Activated CD4-positive, alpha-beta T cell treated with anti-CD3 and anti-CD28 coated beads, Interleukin-2, amount 10 ng/mL, durations not matched to agents 7 days and 5 days (primary cell): ENCODE data around the gene DLEC1. TPM values are rescaled to one million over a fixed set of nuclear protein-coding genes. Genes with fewer than 3 reads are reported as not detected.

Experiments
- CTCF ChIA-PET: fragments of 350-600 bp; sonication (Branson Sonifier 250); formaldehyde crosslinking; loops from one replicate; lab custom pipeline; 2021; ENCODE audit warnings: antibody characterized with exemption; lab: Charles Lee
- POLR2A ChIA-PET: fragments of 350-600 bp; sonication (Branson Sonifier 250); formaldehyde crosslinking; loops from one replicate; lab custom pipeline; 2021; ENCODE audit warnings: antibody characterized with exemption; lab: Charles Lee
- DNase-seq: peaks from one replicate; pipeline ENCODE4 v3.0.0-alpha.2; 2020
- H3K27ac Mint-ChIP-seq: one replicate; pipeline ENCODE4 v1.8.0; 2021; ENCODE audit warnings: mild to moderate bottlenecking, moderate library complexity, mixed read lengths
- H3K27me3 Mint-ChIP-seq: one replicate; pipeline ENCODE4 v1.8.0; 2021; ENCODE audit warnings: mixed read lengths
- H3K36me3 Mint-ChIP-seq: one replicate; pipeline ENCODE4 v1.8.0; 2021; ENCODE audit warnings: low read depth, mixed read lengths
- H3K4me1 Mint-ChIP-seq: one replicate; pipeline ENCODE4 v1.8.0; 2021; ENCODE audit warnings: mixed read lengths
- H3K4me3 Mint-ChIP-seq: one replicate; pipeline ENCODE4 v1.8.0; 2021; ENCODE audit warnings: mild to moderate bottlenecking, moderate library complexity, mixed read lengths
- H3K9me3 Mint-ChIP-seq: one replicate; pipeline ENCODE4 v1.8.0; 2021; ENCODE audit warnings: mixed read lengths
- total RNA-seq, 2 experiments: library from RNA; stranded (reverse); gene quantifications; one replicate each; pipeline ENCODE4 v1.2.3, GENCODE V29; 2021

DLEC1 gene
- total RNA-seq, 2 experiments from 2014 or later, result 1.4 to 2.3 TPM

DNA sequence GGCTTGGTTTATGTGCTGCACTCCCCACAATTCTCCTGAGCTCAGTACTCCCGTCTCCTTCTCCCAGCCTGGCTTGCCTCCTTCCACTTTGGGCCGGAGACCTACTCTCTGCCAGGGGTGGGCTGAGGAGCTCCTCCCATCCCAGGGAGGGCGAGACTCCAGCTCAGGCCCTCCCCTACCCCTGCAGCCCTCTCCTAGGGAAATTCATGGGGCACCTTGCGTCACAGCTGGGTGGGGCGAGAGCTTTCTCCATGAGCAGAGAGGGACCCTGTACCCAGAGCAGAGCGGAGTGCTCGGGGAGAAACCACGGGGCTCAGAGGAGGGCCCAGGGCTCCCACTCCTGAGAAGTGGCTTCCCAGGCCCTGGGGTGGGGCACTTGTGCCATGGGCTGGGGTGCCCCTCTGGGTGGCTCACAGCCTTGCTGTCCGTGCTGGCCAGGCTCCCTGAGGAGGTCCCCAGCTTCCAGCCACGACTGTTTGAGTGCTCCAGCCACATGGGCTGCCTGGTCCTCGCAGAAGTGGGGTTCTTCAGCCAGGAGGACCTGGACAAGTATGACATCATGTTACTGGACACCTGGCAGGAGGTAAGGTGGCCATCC is 35.1 kb upstream of the DLEC1 start:
- ChIA-PET CTCF (interaction anchor here (0.7 to 1.6 kb wide), 8 partner anchors 9 to 41 kb away, joined by 3 to 8 read pairs (median 4); no protein-coding TSS in a partner anchor), POLR2A (no interaction called here)
- H3K4me1 Mint-ChIP-seq, result peaks cover 22% of the 10 kb centered on the region
- H3K27me3 Mint-ChIP-seq, result no peaks in the 10 kb centered on the region
- no peak overlapping the region for H3K4me3 Mint-ChIP-seq
- no peaks in the 10 kb centered on the region for H3K9me3 Mint-ChIP-seq
- no peak for DNase-seq
- H3K36me3 Mint-ChIP-seq, result peaks cover 19% of the 10 kb centered on the region
- peak overlapping the region; percentile 71 for H3K27ac Mint-ChIP-seq

DNA sequence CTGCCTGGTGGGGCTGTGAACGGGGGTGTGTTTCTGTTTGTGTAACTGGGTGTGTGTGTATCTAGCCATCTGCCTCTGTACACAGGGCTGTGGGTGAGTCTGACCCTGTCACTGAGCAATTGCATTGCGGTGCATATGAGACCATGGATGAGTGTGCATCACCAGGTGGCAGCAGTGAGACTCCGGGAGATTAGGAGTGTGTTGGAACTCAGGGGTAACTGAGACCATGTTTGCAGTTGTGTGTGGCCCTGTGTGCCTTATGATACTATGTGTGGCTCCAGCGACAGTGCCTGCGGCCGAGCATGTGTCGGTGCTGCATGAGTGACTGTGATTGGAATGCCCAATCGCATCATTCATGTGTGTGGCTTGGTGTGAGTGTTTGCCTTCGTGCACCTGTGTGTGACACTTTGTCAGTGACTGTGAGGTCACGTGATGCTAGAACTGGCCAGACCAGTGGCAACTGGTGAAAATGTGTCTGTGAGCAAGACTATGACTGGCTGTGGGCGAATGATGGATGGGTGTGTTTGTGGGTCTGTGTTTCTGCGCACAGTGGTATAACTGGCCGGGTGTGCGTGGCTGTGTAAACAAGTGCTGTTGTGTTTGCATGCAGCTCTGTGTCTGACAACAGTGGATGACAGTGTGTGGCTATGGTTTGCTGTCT is 34.5 kb upstream of the DLEC1 start:
- Mint-ChIP-seq H3K9me3 (no peaks in the 10 kb centered on the region), H3K4me3 (no peak overlapping the region), H3K27ac (peak overlapping the region; percentile 7), H3K36me3 (peaks cover 14% of the 10 kb centered on the region), H3K4me1 (peaks cover 16% of the 10 kb centered on the region), H3K27me3 (no peaks in the 10 kb centered on the region)
- POLR2A ChIA-PET, result no interaction called here
- peak; percentile 70 for DNase-seq
- CTCF ChIA-PET, result interaction anchor here (0.7 to 1.6 kb wide), 8 partner anchors 8 to 40 kb away, joined by 3 to 8 read pairs (median 4); no protein-coding TSS in a partner anchor

DNA sequence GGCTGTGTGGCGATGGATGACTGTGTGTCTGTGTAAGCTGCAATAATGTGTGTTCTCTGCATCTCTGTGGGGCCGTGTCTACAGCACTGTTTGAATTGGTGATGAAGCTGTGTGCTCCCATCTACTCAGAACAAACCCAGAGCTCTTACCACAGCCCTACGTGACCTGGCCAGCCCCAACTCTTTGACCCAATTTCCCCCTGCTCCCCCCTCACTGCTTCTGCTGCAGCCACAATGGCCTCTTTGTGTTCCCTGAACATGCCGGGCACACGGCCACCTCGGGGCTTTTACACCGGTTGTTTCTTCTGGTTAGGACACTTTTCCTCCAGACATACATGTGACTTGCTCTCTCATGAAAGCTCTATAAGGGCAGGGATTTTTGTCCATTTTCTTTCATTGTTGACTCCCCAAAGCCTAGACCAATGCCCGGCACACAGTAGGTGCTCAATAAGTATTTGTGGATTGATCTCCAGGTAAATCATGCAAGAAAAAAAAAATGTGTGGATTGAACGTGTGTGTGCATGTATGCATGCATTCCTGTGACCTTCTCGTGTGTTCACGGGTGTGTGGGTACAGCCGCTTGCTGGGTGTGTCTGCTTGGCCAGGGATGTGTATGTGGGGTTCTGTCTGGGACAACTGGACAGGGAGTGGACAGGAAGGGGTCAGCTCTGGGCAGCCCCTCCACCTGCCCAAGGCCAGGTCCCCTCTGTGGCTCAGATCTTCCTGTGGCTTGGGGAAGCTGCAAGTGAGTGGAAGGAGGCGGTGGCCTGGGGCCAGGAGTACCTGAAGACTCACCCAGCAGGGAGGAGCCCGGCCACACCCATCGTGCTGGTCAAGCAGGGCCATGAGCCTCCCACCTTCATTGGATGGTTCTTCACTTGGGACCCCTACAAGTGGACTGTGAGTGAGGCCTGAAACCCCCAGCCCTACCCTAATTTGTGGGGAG is 33.7 kb upstream of the DLEC1 start:
- no peak overlapping the region for H3K4me3 Mint-ChIP-seq
- H3K27ac Mint-ChIP-seq, result no peak overlapping the region
- ChIA-PET CTCF (interaction anchor here (0.6 to 1.0 kb wide), 4 partner anchors 8 to 487 kb away, joined by 3 to 5 read pairs (median 3); no protein-coding TSS in a partner anchor), POLR2A (interaction anchor here (0.7 kb wide), 1 partner anchor 223 kb away, joined by 3 read pairs; no protein-coding TSS in a partner anchor)
- H3K4me1 Mint-ChIP-seq, result peaks cover 14% of the 10 kb centered on the region
- H3K27me3 Mint-ChIP-seq, result no peaks in the 10 kb centered on the region
- peaks cover 10% of the 10 kb centered on the region for H3K36me3 Mint-ChIP-seq
- no peak for DNase-seq
- no peaks in the 10 kb centered on the region for H3K9me3 Mint-ChIP-seq

DNA sequence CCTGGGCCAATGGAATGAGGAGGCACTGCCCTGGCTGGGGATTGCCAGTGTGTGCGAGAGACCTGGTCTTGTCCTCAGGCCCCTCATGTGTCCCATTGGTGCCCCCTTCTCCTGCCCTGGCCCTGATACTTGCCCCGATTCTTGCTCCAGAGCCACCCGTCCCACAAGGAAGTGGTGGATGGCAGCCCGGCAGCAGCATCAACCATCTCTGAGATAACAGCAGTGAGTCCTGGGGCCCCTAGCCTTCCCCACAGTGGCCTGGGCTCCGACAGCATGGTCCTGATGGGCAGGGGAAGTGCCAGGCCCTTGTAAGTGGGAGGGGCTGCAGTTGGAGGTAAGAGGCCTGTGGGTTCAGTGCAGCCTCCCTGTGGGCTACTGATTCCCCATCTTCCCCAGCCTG is 33.0 kb upstream of the DLEC1 start:
- POLR2A ChIA-PET, result no interaction called here
- Mint-ChIP-seq H3K27ac (no peak overlapping the region), H3K4me3 (no peak overlapping the region), H3K27me3 (no peaks in the 10 kb centered on the region), H3K9me3 (no peaks in the 10 kb centered on the region), H3K4me1 (peaks cover 14% of the 10 kb centered on the region), H3K36me3 (peaks cover 7% of the 10 kb centered on the region)
- DNase-seq, result no peak
- CTCF ChIA-PET, result interaction anchor here (1.3 kb wide), 1 partner anchor 14 kb away, joined by 3 read pairs; no protein-coding TSS in a partner anchor

DNA sequence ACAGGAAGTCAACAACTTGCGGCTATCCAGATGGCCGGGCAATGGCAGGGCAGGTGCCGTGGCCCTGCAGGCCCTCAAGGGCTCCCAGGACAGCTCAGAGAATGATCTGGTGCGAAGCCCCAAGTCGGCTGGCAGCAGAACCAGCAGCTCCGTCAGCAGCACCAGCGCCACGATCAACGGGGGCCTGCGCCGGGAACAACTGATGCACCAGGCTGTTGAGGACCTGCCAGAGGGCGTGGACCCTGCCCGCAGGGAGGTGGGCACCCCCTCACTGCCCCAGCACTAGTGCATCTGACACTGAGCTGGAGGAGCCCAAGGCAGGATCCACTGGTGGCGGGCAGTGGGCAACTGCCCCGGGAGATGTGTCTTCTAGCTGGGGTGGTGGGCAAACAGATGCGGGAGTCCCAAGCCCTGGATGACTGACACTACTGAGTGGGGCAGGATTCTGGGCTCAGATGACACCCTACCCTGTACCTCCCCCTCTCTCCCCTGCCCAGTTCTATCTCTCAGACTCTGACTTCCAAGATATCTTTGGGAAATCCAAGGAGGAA is 32.5 kb upstream of the DLEC1 start:
- Mint-ChIP-seq H3K36me3 (peaks cover 7% of the 10 kb centered on the region), H3K27ac (no peak overlapping the region), H3K9me3 (no peaks in the 10 kb centered on the region), H3K4me3 (no peak overlapping the region), H3K27me3 (no peaks in the 10 kb centered on the region), H3K4me1 (peaks cover 14% of the 10 kb centered on the region)
- DNase-seq, result no peak
- CTCF ChIA-PET, result interaction anchor here (1.0 to 1.5 kb wide), 3 partner anchors 9 to 21 kb away, joined by 3 to 6 read pairs (median 3); no protein-coding TSS in a partner anchor
- POLR2A ChIA-PET, result no interaction called here

DNA sequence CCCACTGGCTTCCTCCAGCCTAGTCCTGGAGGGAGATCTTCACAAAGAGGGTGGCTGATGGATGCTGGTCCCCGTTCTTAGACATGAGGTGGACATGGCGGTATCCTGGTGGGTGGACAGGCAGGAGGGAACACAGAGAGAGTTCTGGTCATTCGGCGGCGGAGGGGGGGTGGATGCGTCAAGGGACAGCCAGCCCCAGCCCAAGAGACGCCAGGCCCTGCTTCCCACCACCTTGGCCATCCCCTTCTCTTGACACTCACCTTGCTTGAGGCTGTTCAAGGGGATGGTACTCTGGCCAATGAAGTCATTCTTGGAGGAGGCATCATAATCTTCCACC is 31.3 kb upstream of the DLEC1 start:
- CTCF ChIA-PET, result interaction anchor here (1.5 kb wide), 1 partner anchor 10 kb away, joined by 6 read pairs; no protein-coding TSS in a partner anchor
- POLR2A ChIA-PET, result no interaction called here
- H3K4me3 Mint-ChIP-seq, result no peak overlapping the region
- peaks cover 14% of the 10 kb centered on the region for H3K4me1 Mint-ChIP-seq
- H3K27me3 Mint-ChIP-seq, result no peaks in the 10 kb centered on the region
- no peak overlapping the region for H3K27ac Mint-ChIP-seq
- H3K9me3 Mint-ChIP-seq, result no peaks in the 10 kb centered on the region
- H3K36me3 Mint-ChIP-seq, result no peaks in the 10 kb centered on the region
- DNase-seq, result no peak

DNA sequence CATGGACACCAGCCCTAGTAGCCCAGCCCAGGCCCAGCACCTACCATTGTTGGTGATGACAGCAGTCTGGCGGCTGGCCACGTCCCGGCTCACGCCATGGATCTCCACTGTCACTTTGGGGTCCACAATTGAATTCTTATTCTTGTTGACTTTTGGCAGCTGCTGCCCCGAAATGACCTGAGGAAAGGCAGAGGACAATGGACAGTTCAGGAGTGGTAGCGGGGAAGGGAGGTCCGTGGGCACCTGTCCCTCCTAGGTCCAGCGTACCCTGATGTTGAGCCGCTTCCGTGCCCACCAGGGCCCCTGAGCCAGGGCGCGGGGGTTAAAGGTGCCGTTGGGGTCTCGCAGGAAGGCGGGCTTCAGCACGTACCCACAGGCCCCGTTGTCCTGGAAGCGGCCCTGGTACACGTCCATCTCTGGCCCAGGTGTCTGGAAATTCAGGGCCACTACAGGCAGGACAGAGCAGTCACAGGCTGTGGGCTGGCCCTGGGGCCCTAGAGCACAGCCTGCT is 30.8 kb upstream of the DLEC1 start:
- Mint-ChIP-seq H3K4me1 (peaks cover 14% of the 10 kb centered on the region), H3K4me3 (no peak overlapping the region), H3K9me3 (no peaks in the 10 kb centered on the region), H3K36me3 (no peaks in the 10 kb centered on the region), H3K27ac (no peak overlapping the region), H3K27me3 (no peaks in the 10 kb centered on the region)
- DNase-seq, result no peak
- CTCF ChIA-PET, result interaction anchor here (1.0 to 1.5 kb wide), 2 partner anchors 11 to 34 kb away, joined by 3 to 6 read pairs; no protein-coding TSS in a partner anchor
- POLR2A ChIA-PET, result no interaction called here

DNA sequence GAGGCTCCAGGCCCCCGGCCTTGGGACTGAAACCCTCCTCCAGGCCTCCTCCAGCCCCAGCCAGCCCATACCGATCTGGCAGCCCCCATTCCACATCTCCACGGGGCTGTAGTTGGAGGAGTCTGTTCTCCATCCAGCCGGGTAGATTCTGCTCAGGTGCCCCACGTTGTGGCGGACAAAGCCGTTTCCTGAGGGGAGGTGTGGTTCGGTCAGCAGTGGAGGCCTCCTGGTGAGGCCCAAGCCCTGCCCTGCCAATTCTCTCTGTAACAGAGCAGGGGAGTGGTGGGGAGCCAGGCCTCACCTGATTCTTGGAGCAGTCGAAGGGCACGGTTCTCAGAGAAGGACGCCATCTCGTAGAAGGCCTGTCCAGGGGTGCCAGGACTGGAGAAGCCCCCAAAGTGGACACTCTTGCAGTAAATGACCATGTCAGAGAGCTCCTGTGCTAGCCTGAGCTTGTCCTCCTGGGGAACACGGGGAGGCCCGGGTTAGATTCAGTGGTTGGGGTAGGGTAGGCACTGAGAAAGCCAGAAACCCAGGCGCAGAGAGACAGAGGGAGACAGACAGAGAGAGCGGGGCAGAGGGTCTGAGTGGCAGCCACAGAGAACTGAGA is 29.9 kb upstream of the DLEC1 start:
- ChIA-PET CTCF (interaction anchor here (1.0 kb wide), 2 partner anchors 12 to 35 kb away, joined by 3 to 5 read pairs; no protein-coding TSS in a partner anchor), POLR2A (interaction anchor here (0.7 kb wide), 1 partner anchor 105 kb away, joined by 3 read pairs; no protein-coding TSS in a partner anchor)
- Mint-ChIP-seq H3K4me1 (peaks cover 12% of the 10 kb centered on the region), H3K9me3 (no peaks in the 10 kb centered on the region), H3K4me3 (no peak overlapping the region), H3K27ac (no peak overlapping the region), H3K36me3 (peaks cover under 1% of the 10 kb centered on the region), H3K27me3 (no peaks in the 10 kb centered on the region)
- DNase-seq, result no peak

DNA sequence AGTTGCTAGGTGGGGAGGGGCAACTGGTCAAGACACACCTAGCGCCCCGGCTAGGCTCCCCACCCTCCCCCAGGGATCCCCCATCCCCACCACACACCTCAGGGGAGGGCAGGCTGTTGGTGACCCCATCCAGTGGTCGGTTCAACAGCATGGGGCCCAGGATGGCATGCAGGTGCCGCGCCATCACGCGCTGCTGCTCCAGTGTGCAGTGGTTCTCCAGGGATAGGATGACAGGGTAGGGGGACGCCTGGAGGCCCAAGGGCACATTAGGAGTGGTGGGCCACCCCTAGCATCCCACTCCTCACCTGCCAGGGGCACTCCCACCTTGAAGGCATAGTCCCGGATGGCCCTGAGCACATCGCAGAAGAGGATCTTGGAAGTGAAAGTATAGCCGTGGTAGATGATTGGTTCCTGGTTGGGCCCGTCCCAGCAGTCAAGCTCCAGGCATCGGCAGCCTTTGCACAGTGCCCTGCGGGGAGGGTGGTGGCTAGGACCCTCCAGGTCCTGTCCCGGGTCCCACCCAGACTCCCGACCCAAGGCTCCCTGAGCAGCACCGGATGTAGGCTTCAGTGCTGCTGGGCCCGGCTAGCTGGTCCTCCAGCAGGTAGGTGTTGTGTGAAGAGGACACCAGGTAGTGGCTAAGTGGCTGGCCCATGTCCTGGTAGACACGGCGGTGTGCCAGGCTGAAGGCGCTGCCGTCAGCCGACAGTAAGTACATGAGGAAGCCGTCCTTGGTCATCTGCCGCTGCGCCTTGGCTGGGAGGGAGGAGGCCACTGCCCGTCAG is 29.0 kb upstream of the DLEC1 start:
- ChIA-PET CTCF (interaction anchor here (1.0 kb wide), 2 partner anchors 11 to 21 kb away, joined by 3 to 5 read pairs; no protein-coding TSS in a partner anchor), POLR2A (no interaction called here)
- Mint-ChIP-seq H3K4me3 (no peak overlapping the region), H3K27ac (no peak overlapping the region), H3K27me3 (no peaks in the 10 kb centered on the region), H3K9me3 (no peaks in the 10 kb centered on the region), H3K4me1 (peaks cover 3% of the 10 kb centered on the region), H3K36me3 (peaks cover 10% of the 10 kb centered on the region)
- DNase-seq, result no peak

DNA sequence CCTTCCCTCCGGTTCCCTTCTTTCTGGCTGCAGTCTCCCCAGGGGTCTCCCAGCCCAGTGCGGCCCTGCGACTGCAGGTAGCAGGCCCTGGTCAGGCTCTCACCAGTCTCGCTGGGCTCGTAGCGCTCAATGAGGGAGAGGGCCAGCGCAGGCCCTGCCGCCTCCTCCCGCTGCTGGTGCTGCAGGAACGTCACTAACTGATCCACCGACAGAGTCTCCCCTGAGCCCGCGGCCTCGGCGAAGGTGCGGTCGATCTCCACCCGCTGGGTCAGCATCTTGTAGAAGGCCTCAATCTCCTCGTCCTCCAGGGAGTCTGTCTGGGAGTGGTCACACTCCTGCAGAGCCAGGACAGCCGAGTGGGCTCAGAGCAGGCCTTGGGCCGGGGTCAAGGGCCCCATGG is 27.9 kb upstream of the DLEC1 start:
- POLR2A ChIA-PET, result no interaction called here
- Mint-ChIP-seq H3K9me3 (no peaks in the 10 kb centered on the region), H3K27ac (no peak overlapping the region), H3K4me3 (no peak overlapping the region), H3K4me1 (no peaks in the 10 kb centered on the region), H3K27me3 (no peaks in the 10 kb centered on the region), H3K36me3 (peaks cover 21% of the 10 kb centered on the region)
- CTCF ChIA-PET, result interaction anchor here (1.1 to 1.3 kb wide), 2 partner anchors 10 kb away, joined by 3 to 4 read pairs; no protein-coding TSS in a partner anchor
- no peak for DNase-seq

DNA sequence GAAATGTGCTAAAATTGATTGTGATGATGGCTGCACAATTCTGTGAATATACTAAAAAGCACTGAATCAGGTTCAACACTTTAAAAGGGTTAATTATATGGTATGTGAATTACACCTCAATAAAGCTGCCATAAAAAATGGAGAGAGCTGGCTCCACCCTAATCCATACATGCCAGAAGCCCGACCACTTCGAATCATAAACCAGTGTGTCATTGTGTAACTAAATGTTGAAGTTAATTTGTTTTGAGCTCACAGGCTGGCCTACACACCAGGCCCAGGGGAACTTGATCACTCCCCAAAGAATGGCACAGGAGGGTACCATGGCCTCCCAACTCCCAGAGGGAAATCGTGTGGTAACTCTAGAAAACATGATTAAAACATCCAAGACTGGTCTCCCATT is 23.5 kb upstream of the DLEC1 start:
- ChIA-PET CTCF (no interaction called here), POLR2A (no interaction called here)
- no peak for DNase-seq
- Mint-ChIP-seq H3K27me3 (no peaks in the 10 kb centered on the region), H3K36me3 (peaks cover 33% of the 10 kb centered on the region), H3K4me1 (no peaks in the 10 kb centered on the region), H3K27ac (no peak overlapping the region), H3K9me3 (peaks cover 6% of the 10 kb centered on the region), H3K4me3 (no peak overlapping the region)
